HG02840 (cell line): ENCODE results near the gene IL15.

Experiments
- ATAC-seq: cut with Tn5 transposase; IDR thresholded peaks from one replicate; pipeline ENCODE4 v1.9.1; 2021; ENCODE audit warnings: mild to moderate bottlenecking, moderate library complexity, moderate number of reproducible peaks; ENCODE audit not compliant: unreplicated experiment, low FRiP score

Gene IL15

DNA sequence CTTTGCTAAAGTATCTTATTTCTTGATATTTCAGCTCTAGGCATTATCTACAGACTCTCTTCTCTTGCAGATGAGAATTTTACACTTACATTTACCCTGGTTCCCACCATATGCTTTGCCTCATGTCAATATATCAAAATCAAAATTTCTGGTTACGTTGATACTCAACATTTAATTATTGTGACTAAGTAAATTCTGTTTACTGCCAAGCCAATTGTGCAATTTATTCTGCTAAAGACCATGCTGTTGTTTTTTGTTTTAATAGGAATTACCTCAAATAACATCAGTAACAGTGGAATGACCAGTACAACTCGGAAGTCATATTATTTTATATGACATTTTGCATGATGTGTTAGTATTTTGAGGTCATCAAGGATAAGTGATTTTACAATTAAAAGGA is 125.5 kb downstream of the IL15 start:
- ATAC-seq: no peak

DNA sequence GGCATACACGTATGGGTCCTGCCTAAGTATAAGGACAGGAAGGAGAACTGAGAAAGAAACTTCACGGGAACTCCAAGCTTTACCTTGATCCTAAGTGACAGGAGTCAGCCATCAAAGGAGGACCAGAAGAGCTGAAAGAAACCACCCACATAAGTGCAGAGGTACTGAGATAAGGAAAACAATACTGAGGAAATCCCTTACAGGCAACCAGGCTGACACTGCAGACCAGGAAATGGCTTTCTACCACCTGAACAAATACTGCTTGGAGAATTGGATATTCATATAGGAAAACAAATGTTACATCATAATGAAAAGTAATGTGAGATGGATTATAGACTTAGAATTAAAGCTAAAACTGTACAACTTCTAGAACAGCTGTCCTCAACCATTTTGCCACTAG is 127.0 kb downstream of the IL15 start:
- no peak for ATAC-seq

DNA sequence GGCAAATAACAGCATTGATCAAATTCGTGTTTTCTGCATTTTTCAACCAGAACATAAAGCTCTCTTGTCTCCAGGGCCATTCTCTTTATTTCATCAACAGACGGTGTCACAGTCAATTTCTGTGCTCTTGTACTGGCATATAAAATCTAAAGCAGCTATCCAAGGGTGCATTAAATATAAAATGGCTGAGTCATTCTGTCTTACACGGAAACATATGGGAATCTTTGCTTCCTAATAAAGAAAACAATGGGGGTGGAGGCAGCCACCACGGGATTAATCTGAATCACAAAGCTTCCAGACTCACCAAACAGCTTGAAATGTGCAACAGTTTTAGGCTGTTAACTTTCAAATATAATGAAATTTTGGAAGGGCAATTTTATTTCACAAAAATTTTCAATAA is 132.6 kb downstream of the IL15 start:
- ATAC-seq: no peak

DNA sequence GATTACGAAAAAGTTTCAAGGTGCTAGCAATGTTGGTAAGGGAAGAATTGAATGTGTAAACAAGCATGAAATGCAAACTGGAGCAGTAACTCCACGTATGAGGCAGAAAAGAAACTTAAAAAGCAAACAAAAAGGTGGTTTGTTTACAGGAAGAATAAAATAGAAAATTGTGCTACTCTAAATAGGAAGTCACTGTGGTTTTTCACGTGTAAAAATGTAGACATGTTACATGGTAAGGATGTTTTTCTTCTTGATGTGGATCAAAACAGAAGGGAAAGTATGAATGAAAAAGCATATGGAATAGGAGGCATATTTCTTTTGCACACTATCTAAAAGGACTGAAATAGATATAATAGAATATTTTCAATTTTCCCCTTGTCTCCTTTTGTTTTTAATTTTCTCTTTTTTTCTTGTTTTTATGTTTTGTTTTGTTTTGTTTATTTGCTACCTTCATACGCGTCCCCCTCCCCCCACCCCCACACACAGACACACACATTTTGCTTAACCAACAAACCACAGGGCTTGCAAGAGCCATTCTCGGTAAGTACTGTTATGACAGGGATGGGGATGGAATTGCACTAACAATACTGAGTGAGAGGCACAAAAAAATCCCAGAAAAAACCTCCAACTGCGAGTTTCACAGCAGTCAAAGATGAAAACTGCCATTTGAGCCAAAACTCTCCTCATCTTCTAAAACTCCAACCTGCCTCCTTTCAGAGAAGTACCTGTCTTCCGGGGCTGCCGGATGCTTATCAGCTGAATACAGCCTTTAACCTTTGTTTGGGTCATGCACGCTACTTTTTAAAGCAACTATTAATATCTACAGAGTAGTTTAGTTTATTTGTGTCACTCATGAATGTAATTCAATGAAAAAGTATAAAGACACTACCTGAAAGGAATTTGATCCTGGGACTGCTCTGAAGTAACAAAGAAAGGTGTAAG is 135.8 kb downstream of the IL15 start:
- no peak for ATAC-seq

DNA sequence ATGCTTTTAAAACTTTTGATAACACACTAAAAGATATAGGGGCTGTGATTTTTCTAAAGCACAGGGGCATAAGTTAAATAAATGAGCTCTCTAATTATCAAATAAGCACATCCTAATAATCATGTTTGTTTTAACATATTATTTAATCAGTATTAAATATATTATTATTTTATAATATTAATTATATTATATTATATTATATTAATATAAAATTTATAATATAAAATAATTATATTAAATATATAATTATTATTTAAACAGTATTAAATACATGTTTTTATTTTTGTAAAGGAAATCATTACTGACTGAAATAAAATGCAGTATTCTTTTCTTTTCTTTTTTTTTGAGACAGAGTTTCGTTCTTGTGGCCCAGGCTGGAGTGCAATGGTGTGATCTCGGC is 136.5 kb downstream of the IL15 start:
- ATAC-seq: no peak

DNA sequence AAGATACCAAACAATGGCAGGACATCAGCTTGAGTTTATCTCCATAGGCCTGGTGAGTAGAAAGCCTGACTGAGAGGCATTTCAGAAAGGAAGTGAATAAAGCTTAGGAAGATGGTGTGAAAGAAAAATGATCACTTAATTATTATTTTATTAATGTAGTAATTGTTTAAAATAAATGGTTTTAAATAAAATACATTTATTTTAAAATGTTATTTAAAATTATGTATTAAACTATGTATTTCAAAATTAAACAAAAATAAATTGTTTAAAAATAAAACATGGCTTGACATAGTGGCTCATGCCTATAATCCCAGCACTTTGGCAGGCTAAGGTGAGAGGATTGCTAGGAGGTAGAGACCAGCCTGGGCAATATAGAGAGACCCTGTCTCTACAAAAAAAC is 145.8 kb downstream of the IL15 start:
- no peak for ATAC-seq
